Spleen (tissue), 11 donors: ENCODE data around the gene CDK11A. TPM values are rescaled to one million over a fixed set of nuclear protein-coding genes. Genes with fewer than 3 reads are reported as not detected.
"Not testable (repeated sequence)": the region's sequence is repeated elsewhere in the genome, so short reads cannot be mapped to it uniquely, and the experiment has no call there.

Experiments used
- DNase-seq: peaks from one replicate; pipeline ENCODE4 v3.0.0-alpha.2; 2020
- H3K27ac ChIP-seq, 8 donors: fragments of 200-600 bp; sonication (generic) in 7 of 8; 1 replicate in 4 of 8; 2 replicates in 4 of 8; pipeline versions ENCODE4 v1.5.0 to v1.8.0; 2016 to 2021; ENCODE audit warnings: inconsistent platforms in 4 of 8, mild to moderate bottlenecking in 4 of 8, moderate library complexity in 1 of 8
- H3K27me3 ChIP-seq, 7 donors: fragments of 200-600 bp; sonication (generic) in 6 of 7; replicated peaks in 1 of 7; 1 replicate in 4 of 7; 2 replicates in 3 of 7; pipeline versions ENCODE4 v1.5.0 to v1.8.0; 2016 to 2021; ENCODE audit warnings: inconsistent platforms in 3 of 7, mild to moderate bottlenecking in 1 of 7
- H3K36me3 ChIP-seq, 6 donors: fragments of 200-600 bp; sonication (generic) in 5 of 6; 1 replicate in 4 of 6; 2 replicates in 2 of 6; pipeline versions ENCODE4 v1.5.0 to v1.8.0; 2016 to 2021; ENCODE audit warnings: inconsistent platforms in 2 of 6
- H3K4me1 ChIP-seq, 6 donors: fragments of 200-600 bp; sonication (generic) in 5 of 6; 1 replicate in 3 of 6; 2 replicates in 3 of 6; pipeline versions ENCODE4 v1.5.0 to v1.8.0; 2016 to 2021; ENCODE audit warnings: inconsistent platforms in 3 of 6
- H3K4me3 ChIP-seq, 8 donors: fragments of 200-600 bp; sonication (generic) in 7 of 8; 1 replicate in 4 of 8; 2 replicates in 4 of 8; pipeline versions ENCODE4 v1.5.0 to v1.8.0; 2016 to 2021; ENCODE audit warnings: inconsistent platforms in 4 of 8, mild to moderate bottlenecking in 4 of 8, moderate library complexity in 2 of 8
- H3K9me3 ChIP-seq, 8 donors: fragments of 200-600 bp; sonication (generic) in 7 of 8; 1 replicate in 4 of 8; 2 replicates in 4 of 8; pipeline versions ENCODE4 v1.5.0 to v1.8.0; 2016 to 2021; ENCODE audit warnings: inconsistent platforms in 4 of 8
- POLR2A ChIP-seq, 3 donors: fragments of 450-650 bp; IDR thresholded peaks; one replicate each; pipeline ENCODE4 v1.5.1; 2017; ENCODE audit warnings: antibody characterized with exemption in 3 of 3, mild to moderate bottlenecking in 1 of 3
- POLR2AphosphoS5 ChIP-seq, 3 donors: sonication (generic); formaldehyde crosslinking; IDR thresholded peaks; one replicate each; pipeline ENCODE4 v1.5.1; 2017; ENCODE audit warnings: antibody characterized with exemption in 3 of 3
- WGBS, 5 donors: extraction: QIAGEN DNeasy Blood & Tissue Kit in 3 of 5; methylation state at CpG; one replicate each; pipeline versions ENCODE4 v1.1.5 to v1.1.7; 2013 to 2018; 5-methylcytosine and 5-hydroxymethylcytosine counted together
- intact Hi-C: fragments of 100-400 bp; cut with DNase I; formaldehyde crosslinking; loops from one replicate; pipeline ENCODE4 v1.15.0; 2023; ENCODE audit warnings: low total_unique reads
- polyA plus RNA-seq, 3 donors: library from polyadenylated mRNA; stranded (reverse); fragments of 200-250 nt; gene quantifications; one replicate each; pipeline ENCODE4 v1.2.1, GENCODE V29; 2013
- total RNA-seq, 7 donors: library from RNA; depleted of rRNA in 3 of 7; stranded (reverse); fragments of >200 nt in 3 of 7; fragmentation: NEBNext Ultra II Directional in 4 of 7; extraction: Animal tissue kit (Norgen Biotek cat#: 25700) in 4 of 7; gene quantifications; one replicate each; pipeline versions ENCODE4 v1.1.0 to v1.2.1, GENCODE V29; 2016 to 2021
- TF ChIP-seq, protein P1 (sequence below), 11 experiments: fragments of 200-600 bp in 7 of 11; fragments of 450-650 bp in 4 of 11; sonication (generic) in 4 of 11; IDR thresholded peaks in 8 of 11; conservative IDR thresholded peaks in 3 of 11; 1 replicate in 7 of 11; 2 replicates in 4 of 11; pipeline versions ENCODE4 v1.4.0 to v1.8.0; 2016 to 2021; ENCODE audit warnings: antibody characterized with exemption in 11 of 11, inconsistent platforms in 4 of 11, mild to moderate bottlenecking in 1 of 11
- donor health status: healthy with polysubstance abuse.
- donor health status: DM: no; HTN: no; CAD: no; lungs with moderate emphysema.
- donor health status: DM: no; HTN: no; CAD: no.
- donor health status: Bipolar disorder and iron deficiency.
- donor health status: healthy.
- donor health status: DM: no; HTN: no; CAD: no.
- donor health status: DM: yes; HTN: yes; CAD: no.

Gene CDK11A
- total and polyA plus RNA-seq, 10 donors, result 29.3 to 123 (median 75.5) TPM

GRCh38 chr1:1703796-1704195 is 20.4 kb downstream of the CDK11A start:
- H3K27ac ChIP-seq, result no peak overlapping the region
- H3K4me3 ChIP-seq, result no peak overlapping the region
- H3K27me3 ChIP-seq, result no peaks in the 10 kb centered on the region
- 94 to 99% (median 96%) methylated on average over 13 to 22 of the region's 22 CpGs for WGBS, 5 donors
- H3K9me3 ChIP-seq, result no peaks in the 10 kb centered on the region
- TF ChIP-seq, protein P1, sequence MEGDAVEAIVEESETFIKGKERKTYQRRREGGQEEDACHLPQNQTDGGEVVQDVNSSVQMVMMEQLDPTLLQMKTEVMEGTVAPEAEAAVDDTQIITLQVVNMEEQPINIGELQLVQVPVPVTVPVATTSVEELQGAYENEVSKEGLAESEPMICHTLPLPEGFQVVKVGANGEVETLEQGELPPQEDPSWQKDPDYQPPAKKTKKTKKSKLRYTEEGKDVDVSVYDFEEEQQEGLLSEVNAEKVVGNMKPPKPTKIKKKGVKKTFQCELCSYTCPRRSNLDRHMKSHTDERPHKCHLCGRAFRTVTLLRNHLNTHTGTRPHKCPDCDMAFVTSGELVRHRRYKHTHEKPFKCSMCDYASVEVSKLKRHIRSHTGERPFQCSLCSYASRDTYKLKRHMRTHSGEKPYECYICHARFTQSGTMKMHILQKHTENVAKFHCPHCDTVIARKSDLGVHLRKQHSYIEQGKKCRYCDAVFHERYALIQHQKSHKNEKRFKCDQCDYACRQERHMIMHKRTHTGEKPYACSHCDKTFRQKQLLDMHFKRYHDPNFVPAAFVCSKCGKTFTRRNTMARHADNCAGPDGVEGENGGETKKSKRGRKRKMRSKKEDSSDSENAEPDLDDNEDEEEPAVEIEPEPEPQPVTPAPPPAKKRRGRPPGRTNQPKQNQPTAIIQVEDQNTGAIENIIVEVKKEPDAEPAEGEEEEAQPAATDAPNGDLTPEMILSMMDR (IDR thresholded peaks at IDR 0.05 in 8 of 11, conservative IDR thresholded peaks at IDR 0.05 in 3 of 11), result no peak
- TF ChIP-seq POLR2AphosphoS5 (IDR thresholded peaks at IDR 0.05), result no peak
- no peak for TF ChIP-seq POLR2A (IDR thresholded peaks at IDR 0.05)
- DNase-seq, result no peak
- intact Hi-C loops, result no loop called here
- no peaks in the 10 kb centered on the region for H3K4me1 ChIP-seq
- H3K36me3 ChIP-seq, result peaks cover 0 to 49% (median 24%) of the 10 kb centered on the region in 6 donors

DNA sequence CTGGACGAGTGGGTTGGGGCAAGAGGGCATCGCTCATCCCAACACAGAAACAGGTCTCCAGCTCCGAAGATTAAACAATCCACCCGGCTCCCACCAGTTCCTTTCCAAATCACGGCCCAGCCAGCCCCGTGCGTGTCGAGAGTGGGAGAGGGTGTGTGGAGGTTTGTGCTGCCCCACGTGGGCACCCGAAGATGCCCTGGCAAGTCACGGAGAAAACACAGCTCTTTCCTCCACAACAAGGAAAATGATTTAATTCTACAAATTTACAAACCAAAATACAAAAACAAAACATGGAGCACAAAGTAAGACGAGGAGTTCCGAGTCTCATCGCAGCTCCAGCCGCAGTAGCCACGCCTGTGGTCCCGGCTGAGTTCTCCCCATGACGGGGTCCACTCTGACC is 21.7 kb downstream of the CDK11A start:
- 73 to 95% (median 83%) methylated on average over 3 to 14 of the region's 18 CpGs for WGBS, 5 donors
- H3K9me3 ChIP-seq, H3K27me3 ChIP-seq, H3K4me3 ChIP-seq, DNase-seq, H3K4me1 ChIP-seq, H3K27ac ChIP-seq, intact Hi-C loops: not testable (repeated sequence)
- peaks cover 0 to 38% (median 21%) of the 10 kb centered on the region in 6 donors for H3K36me3 ChIP-seq

DNA sequence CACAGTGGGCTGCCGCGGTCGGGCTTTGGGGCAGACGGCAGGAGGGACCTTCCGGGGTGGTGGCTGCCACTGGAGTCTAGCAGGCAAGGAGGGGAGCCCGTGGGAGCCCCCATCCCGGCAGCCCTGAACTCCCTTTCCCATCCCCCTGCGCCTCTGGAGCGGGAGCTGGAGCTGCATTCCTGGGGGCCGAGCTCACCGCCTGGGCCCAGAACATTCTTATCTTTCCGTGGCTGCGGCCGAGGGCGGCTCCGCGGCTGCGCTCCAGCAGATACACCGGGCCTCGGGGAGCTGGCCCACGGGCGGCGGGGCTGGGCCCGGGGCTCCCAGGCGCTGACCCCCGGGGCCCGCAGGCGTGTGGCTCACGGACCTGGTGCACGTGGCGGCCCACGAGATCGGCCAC is 23.6 kb downstream of the CDK11A start:
- peaks cover 0 to 22% (median 15%) of the 10 kb centered on the region in 6 donors for H3K36me3 ChIP-seq
- WGBS, 5 donors, result no CpG with 5 or more reads among the region's 33 CpGs
- H3K4me1 ChIP-seq, H3K27me3 ChIP-seq, H3K4me3 ChIP-seq, DNase-seq, intact Hi-C loops, H3K9me3 ChIP-seq, H3K27ac ChIP-seq: not testable (repeated sequence)

GRCh38 chr1:1700067-1700466 is 24.1 kb downstream of the CDK11A start:
- H3K9me3 ChIP-seq, intact Hi-C loops, H3K4me1 ChIP-seq, DNase-seq, H3K4me3 ChIP-seq, H3K27ac ChIP-seq, H3K27me3 ChIP-seq: not testable (repeated sequence)
- H3K36me3 ChIP-seq, result peaks cover 0 to 18% (median 15%) of the 10 kb centered on the region in 6 donors
- no CpG with 5 or more reads among the region's 45 CpGs for WGBS, 5 donors

GRCh38 chr1:1699061-1699460 is 25.1 kb downstream of the CDK11A start:
- DNase-seq, H3K4me3 ChIP-seq, H3K4me1 ChIP-seq, intact Hi-C loops, H3K36me3 ChIP-seq, H3K9me3 ChIP-seq, H3K27ac ChIP-seq, H3K27me3 ChIP-seq: not testable (repeated sequence)
- WGBS, 5 donors, result 91 to 95% (median 93%) methylated on average over 4 to 14 of the region's 19 CpGs; no CpG with 5 or more reads in 1 of the 5 donors

DNA sequence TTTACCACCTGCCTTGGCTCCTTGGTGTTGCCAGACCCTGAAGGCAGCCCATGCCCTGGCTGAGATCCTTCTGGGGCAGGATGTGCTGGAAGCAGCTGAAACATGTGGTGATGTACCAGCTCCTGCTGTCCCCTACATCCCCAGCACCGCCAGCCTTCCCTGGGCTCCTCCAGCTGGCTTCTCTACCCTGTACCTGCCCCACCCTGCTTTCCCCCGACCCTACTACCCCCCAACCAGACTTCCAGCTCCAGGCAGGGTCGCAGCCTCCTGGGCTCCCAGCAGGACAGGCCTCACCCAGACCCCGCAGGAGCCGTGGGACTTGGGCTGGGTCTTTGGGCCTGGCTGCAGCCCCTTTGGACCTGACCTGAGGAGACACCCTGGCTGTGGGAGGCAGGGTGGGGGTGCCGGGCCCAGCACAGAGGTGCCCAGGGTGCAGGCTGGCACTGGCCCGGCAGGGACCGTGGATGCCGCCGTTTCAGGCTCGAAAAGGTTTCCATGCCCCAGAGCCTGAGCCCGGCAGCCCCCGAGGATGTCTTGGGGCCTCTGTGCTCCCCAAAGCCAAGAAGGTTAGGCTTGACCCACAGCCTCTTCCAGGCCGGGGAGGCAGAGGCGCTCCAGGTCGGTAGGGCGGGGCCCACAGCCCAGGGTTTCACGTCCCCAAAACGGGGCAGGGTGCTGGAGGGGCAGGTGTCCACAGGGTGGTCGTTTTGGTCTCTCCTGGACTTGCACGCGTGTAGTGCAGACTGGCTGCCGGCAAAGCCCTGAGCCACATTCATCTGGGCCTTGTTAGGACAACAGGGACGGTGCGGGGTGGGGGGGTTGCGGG is 26.6 kb downstream of the CDK11A start:
- intact Hi-C loops, H3K4me3 ChIP-seq, H3K27me3 ChIP-seq, H3K9me3 ChIP-seq, DNase-seq, H3K27ac ChIP-seq, H3K36me3 ChIP-seq: not testable (repeated sequence)
- WGBS, 5 donors, result 76 to 84% (median 81%) methylated on average over 13 to 22 of the region's 26 CpGs
- peaks cover 0 to 11% (median 7%) of the 10 kb centered on the region in 6 donors for H3K4me1 ChIP-seq

DNA sequence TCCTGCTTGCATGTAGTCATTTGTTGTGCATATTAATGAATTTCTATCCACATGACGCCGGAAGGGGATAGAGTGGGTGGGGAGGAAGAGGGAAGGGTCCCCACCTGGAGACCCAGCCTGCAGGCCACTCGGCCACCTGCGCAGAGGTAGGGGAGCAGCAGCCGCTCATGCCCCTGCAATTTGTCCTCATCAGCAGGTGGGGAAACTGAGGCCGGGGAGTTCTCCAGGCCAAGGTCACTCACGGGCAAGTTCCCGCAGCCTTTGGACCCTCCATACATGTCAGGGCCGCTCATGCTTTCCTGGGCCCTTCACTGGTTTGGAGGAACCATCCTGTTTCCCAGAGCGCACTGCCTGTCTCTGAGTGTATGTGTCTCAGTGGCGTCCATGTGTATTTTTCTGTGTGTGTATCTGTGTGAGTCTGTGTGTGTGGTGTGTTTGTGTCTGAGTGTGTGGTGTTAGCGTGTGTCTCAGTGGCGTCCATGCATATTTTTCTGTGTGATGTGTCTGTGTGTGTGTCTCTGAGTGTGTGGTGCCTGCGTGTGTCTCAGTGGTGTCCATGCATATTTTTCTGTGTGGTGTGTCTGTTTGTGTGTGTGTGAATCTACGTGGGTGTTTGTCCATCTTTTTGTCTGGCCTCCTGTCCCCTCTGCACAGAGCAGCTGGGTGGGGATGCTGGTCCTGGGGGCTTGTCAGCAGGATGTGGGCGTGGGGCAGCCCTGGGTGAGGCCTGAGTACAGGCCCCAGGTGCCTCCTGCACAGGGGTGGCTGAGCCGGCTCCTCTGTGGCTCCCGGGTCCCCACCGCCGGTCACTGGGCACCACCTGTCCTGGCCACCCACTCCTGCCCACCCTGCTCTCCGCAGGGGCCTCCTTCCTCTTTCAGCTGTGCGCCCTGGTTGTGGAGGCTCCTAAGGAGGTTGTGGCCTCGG is 27.5 kb downstream of the CDK11A start:
- H3K27me3 ChIP-seq, H3K36me3 ChIP-seq, H3K27ac ChIP-seq, H3K9me3 ChIP-seq, intact Hi-C loops, H3K4me3 ChIP-seq: not testable (repeated sequence)
- WGBS, 5 donors, result 91 to 96% (median 92%) methylated on average over 14 to 19 of the region's 23 CpGs
- peak; percentile 64 for DNase-seq
- peaks cover 0 to 11% (median 7%) of the 10 kb centered on the region in 6 donors for H3K4me1 ChIP-seq
